Fibroblast of villous mesenchyme (primary cell): ENCODE results near the gene TET1. TPM values are rescaled to one million over a fixed set of nuclear protein-coding genes. Genes with fewer than 3 reads are reported as not detected.
A peak's percentile ranks its signal among the peaks of the same experiment; 100 is the strongest.

Experiments used
- DNase-seq: peaks from one replicate; pipeline ENCODE4 v3.0.0-alpha.2; 2010; ENCODE audit warnings: low read depth
- H3K4me3 ChIP-seq: 2 replicates; pipeline ENCODE4 v1.5.1; 2011; ENCODE audit warnings: low read depth, mild to moderate bottlenecking, low read length
- total RNA-seq: library from RNA; depleted of rRNA; stranded (reverse); fragments of >200 nt; gene quantifications from 2 replicates; pipeline ENCODE4 v1.2.3, GENCODE V29; 2012
- TF ChIP-seq, protein P1 (sequence below): IDR thresholded peaks from 2 replicates; pipeline ENCODE4 v1.5.1; 2012; ENCODE audit warnings: low read depth, mild to moderate bottlenecking, low read length; ENCODE audit not compliant: insufficient read depth

The TET1 gene
- total RNA-seq, 1 donor: 9.5 TPM

DNA sequence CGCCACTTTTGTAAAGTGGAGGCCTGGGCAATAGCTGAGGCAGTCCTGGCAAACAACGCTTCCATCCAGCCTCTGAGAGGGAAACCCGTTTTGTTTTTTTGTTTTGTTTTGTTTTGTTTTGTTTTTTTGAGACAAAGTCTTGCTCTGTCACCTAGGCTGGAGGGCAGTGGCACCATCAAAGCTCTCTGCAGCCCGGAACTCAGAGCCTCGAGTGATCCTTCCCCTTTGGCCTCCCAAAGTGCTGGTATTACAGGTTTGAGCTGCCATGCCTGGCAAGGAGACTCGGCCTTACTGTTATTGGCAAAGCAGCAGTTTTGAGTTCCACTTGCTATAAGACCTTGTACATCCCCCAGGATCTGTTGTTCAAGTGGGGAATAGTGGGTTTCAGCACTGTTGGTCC lies 22.3 kb upstream of the TET1 start:
- no peak overlapping the region for H3K4me3 ChIP-seq
- TF ChIP-seq, protein P1, sequence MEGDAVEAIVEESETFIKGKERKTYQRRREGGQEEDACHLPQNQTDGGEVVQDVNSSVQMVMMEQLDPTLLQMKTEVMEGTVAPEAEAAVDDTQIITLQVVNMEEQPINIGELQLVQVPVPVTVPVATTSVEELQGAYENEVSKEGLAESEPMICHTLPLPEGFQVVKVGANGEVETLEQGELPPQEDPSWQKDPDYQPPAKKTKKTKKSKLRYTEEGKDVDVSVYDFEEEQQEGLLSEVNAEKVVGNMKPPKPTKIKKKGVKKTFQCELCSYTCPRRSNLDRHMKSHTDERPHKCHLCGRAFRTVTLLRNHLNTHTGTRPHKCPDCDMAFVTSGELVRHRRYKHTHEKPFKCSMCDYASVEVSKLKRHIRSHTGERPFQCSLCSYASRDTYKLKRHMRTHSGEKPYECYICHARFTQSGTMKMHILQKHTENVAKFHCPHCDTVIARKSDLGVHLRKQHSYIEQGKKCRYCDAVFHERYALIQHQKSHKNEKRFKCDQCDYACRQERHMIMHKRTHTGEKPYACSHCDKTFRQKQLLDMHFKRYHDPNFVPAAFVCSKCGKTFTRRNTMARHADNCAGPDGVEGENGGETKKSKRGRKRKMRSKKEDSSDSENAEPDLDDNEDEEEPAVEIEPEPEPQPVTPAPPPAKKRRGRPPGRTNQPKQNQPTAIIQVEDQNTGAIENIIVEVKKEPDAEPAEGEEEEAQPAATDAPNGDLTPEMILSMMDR: no peak
- no peak for DNase-seq

DNA sequence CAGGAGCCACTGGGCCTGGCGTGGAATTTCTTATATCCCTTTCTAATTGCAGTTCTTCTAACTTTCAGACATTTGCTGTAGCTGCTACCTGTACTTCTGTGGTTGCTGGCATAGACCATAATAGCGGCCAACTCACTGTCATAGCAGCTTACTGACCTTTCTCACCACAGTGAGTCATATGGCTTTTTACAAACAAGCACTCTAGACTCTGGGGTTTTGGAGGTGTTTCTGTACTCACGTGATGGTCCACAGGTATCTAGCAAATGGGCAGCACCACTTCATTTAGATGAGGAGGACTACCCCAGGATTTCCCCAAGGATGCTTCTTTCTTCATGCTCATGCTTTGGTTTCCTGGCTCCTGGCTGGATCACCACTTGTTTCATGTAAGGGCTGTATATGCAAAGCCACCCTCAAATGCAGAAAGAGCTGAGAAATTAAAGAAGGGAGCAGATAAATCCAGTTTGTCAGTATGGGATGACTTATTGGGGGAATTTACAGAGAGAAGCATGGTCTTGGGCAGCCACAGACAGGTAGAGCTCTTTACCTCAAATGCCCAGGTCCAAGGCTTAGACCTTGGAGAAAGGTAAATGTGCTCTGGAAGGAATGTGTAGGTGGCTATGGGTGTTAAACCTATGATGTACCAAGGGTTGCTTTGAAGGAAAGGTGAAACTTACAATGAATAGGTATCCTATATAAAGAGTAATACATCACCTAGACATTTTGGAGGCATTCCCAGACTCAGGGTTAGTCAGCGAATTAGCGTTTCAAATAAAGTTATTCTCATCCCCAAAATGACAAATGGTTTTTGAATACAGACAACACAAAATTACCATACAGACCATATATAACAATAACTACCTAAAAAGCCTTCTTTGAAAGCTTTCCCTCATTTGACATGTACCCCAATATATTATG lies 16.9 kb upstream of the TET1 start:
- DNase-seq: peak; percentile 71
- TF ChIP-seq, protein P1: no peak

DNA sequence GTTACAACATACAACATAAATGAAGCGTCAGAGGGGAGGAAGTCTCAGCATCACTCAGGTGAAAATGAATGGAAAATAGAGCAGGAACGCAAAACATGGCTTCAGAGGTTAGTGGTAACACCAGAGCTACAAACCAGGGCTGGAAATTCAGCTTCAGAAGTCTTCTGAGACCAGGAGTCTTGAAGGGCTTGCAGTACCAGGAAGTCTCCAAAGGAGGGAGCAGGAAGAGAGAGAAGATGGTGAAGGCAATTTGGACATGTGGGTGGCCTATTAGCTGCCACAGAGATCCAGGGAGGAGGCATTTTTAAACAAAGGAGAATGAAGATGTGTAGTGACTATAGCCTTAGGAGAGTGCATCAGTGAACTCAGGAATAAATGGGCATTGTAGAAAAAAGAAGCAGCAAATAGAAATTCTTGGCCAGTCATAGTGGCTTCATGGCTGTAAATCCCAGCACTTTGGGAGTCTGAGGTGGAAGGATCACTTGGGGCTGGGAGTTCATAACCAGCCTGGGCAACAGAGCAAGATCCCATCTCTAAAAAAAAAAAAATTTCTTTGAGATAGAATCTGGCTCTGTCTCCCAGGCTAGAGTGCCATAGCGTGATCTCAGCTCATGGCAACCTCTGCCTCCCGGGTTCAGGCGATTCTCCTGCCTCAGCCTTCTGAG lies 9.3 kb upstream of the TET1 start:
- H3K4me3 ChIP-seq: no peak overlapping the region
- TF ChIP-seq, protein P1: peak; percentile 97
- DNase-seq: peak; percentile 87

More for the DNA sequence above, 16.9 kb upstream of the TET1 start:
- no peak overlapping the region for H3K4me3 ChIP-seq

DNA sequence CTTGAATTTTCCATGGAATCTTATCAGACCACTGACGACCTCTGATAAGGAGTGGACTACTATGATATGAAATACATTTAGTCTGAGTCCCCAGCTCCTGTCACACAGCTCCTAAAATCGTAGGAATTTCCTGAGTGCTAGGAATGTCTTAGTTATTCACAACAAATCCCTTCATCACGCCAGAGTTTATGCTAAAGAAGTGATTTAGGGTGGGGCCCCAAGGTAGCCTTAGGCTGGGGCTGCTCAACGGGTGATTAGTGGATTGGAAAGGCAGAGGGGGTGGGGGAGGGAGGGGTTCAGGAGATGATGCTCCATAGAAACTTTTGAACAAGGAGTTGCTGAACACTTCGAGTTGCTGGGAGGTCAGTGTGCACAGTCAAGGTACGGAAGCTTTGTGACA lies 7.0 kb upstream of the TET1 start:
- TF ChIP-seq, protein P1: no peak

DNA sequence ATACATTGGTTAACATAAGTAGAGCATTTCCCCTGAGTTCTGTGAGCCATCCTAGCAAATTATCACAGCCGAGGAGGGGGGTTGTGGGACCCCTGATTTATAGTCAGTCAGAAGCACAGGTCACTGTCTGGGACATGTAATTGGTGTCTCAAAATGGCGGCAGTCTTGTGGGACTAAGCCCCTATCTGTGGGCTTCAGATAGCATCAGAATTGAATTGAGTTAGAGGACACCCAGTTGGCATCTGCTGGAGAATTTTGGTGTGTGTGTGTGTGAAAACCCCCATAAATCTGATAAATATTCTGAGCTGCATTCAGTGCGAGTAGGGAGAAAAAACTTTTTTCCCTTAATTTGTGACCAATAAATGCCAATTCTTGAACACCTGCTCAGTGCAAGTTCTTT lies 6.5 kb upstream of the TET1 start:
- H3K4me3 ChIP-seq: no peak overlapping the region
- TF ChIP-seq, protein P1: no peak
- no peak for DNase-seq

More for the DNA sequence above, 7.0 kb upstream of the TET1 start:
- DNase-seq: peak; percentile 22
- no peak overlapping the region for H3K4me3 ChIP-seq

DNA sequence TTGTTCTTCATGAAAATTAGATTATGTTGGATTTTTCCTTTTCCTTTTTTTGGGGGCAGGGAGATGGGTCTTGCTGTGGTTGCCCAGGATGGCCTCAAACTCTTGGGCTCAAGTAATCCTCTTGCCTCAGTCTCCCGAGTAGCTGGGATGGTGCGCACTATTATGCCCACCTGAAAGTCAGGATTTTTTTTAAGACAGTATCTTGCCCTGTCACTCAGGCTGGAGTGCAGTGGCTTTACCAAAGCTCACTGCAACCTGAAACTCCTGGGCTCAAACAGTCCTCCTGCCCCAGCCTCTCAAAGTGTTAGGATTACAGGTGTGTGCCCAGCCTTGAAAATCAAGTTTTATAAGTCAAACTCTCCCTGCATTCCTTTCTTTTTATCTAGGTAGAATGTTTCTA lies 1.7 kb upstream of the TET1 start:
- no peak for DNase-seq
- TF ChIP-seq, protein P1: no peak
- H3K4me3 ChIP-seq: no peak overlapping the region
